Uterus (tissue), 4 donors: ENCODE data around the gene SEC14L3. TPM values are rescaled to one million over a fixed set of nuclear protein-coding genes. Genes with fewer than 3 reads are reported as not detected.

Experiments used
- DNase-seq, 2 donors: peaks; one replicate each; pipeline ENCODE4 v3.0.0-alpha.2; 2019 to 2020
- H3K27ac ChIP-seq, 2 donors: fragments of 200-600 bp; sonication (generic); 1 replicate in 1 of 2; 2 replicates in 1 of 2; pipeline ENCODE4 v1.5.1; 2016 to 2018
- H3K27me3 ChIP-seq, 2 donors: fragments of 200-600 bp; sonication (generic); one replicate each; pipeline ENCODE4 v1.5.1; 2018 to 2019; ENCODE audit warnings: control low read depth in 1 of 2
- H3K36me3 ChIP-seq, 2 donors: fragments of 200-600 bp; sonication (generic); one replicate each; pipeline ENCODE4 v1.5.1; 2019; ENCODE audit warnings: control low read depth in 1 of 2
- H3K4me1 ChIP-seq, 2 donors: fragments of 200-600 bp; sonication (generic); one replicate each; pipeline ENCODE4 v1.5.1; 2018 to 2019; ENCODE audit warnings: control low read depth in 1 of 2
- H3K4me3 ChIP-seq, 2 donors: fragments of 200-600 bp; sonication (generic); 1 replicate in 1 of 2; 2 replicates in 1 of 2; pipeline ENCODE4 v1.5.1; 2018 to 2019; ENCODE audit warnings: mild to moderate bottlenecking in 1 of 2
- H3K9me3 ChIP-seq, 2 donors: fragments of 200-600 bp; sonication (generic); one replicate each; pipeline ENCODE4 v1.5.1; 2019; ENCODE audit warnings: control low read depth in 1 of 2
- CTCF ChIP-seq, 4 experiments: fragments of 200-600 bp in 2 of 4; fragments of 450-650 bp in 2 of 4; sonication (generic) in 2 of 4; IDR thresholded peaks; one replicate each; pipeline ENCODE4 v1.5.1; 2016 to 2019; ENCODE audit warnings: antibody characterized with exemption in 4 of 4, mild to moderate bottlenecking in 2 of 4, moderate library complexity in 1 of 4
- POLR2A ChIP-seq, 2 donors: fragments of 450-650 bp; IDR thresholded peaks; one replicate each; pipeline ENCODE4 v1.6.1; 2016; ENCODE audit warnings: antibody characterized with exemption in 2 of 2, mild to moderate bottlenecking in 1 of 2, moderate library complexity in 1 of 2
- intact Hi-C: fragments of 100-400 bp; cut with DNase I; formaldehyde crosslinking; loops from one replicate; pipeline ENCODE4 v1.15.1; 2023; ENCODE audit warnings: low total_unique reads
- total RNA-seq, 4 donors: library from RNA; depleted of rRNA in 3 of 4; stranded (reverse); fragments of >200 nt in 3 of 4; gene quantifications; one replicate each; pipeline versions ENCODE4 v1.1.0 to v1.2.4, GENCODE V29; 2014 to 2023
- donor health status: DM: yes; HTN: yes; CAD: no.

The SEC14L3 gene
- total RNA-seq, 4 donors from 2014 or later: not detected

GRCh38 chr22:30513462-30513861 lies 41.6 kb upstream of the SEC14L3 start:
- intact Hi-C loops: no loop called here
- no peaks in the 10 kb centered on the region for H3K9me3 ChIP-seq
- DNase-seq: no peak

GRCh38 chr22:30511911-30512310 lies 40.1 kb upstream of the SEC14L3 start:
- intact Hi-C loops: no loop called here
- no peak for TF ChIP-seq CTCF (IDR thresholded peaks at IDR 0.05)
- TF ChIP-seq POLR2A (IDR thresholded peaks at IDR 0.05): no peak
- no peak overlapping the region for H3K4me3 ChIP-seq
- H3K9me3 ChIP-seq: no peaks in the 10 kb centered on the region
- H3K27me3 ChIP-seq: no peaks in the 10 kb centered on the region
- H3K36me3 ChIP-seq: no peaks in the 10 kb centered on the region
- H3K4me1 ChIP-seq: no peaks in the 10 kb centered on the region
- no peak overlapping the region for H3K27ac ChIP-seq
- DNase-seq: no peak

More at GRCh38 chr22:30513462-30513861, 41.6 kb upstream of the SEC14L3 start:
- TF ChIP-seq CTCF (IDR thresholded peaks at IDR 0.05) (no peak), POLR2A (IDR thresholded peaks at IDR 0.05) (no peak)
- H3K4me1 ChIP-seq: no peaks in the 10 kb centered on the region
- H3K27ac ChIP-seq: no peak overlapping the region
- H3K36me3 ChIP-seq: no peaks in the 10 kb centered on the region
- no peaks in the 10 kb centered on the region for H3K27me3 ChIP-seq
- no peak overlapping the region for H3K4me3 ChIP-seq

GRCh38 chr22:30511109-30511508 lies 39.3 kb upstream of the SEC14L3 start:
- H3K27me3 ChIP-seq: no peaks in the 10 kb centered on the region
- no peaks in the 10 kb centered on the region for H3K9me3 ChIP-seq
- no peaks in the 10 kb centered on the region for H3K4me1 ChIP-seq
- no peak for DNase-seq
- no peak for TF ChIP-seq POLR2A (IDR thresholded peaks at IDR 0.05)
- no peak for TF ChIP-seq CTCF (IDR thresholded peaks at IDR 0.05)
- H3K27ac ChIP-seq: no peak overlapping the region
- intact Hi-C loops: no loop called here
- H3K36me3 ChIP-seq: no peaks in the 10 kb centered on the region
- no peak overlapping the region for H3K4me3 ChIP-seq

- no peaks in the 10 kb centered on the region for H3K9me3 ChIP-seq
- no peak for TF ChIP-seq CTCF (IDR thresholded peaks at IDR 0.05)
- no peak for TF ChIP-seq POLR2A (IDR thresholded peaks at IDR 0.05)
- H3K4me3 ChIP-seq: no peak overlapping the region
- no peak for DNase-seq
- H3K36me3 ChIP-seq: no peaks in the 10 kb centered on the region
- no peaks in the 10 kb centered on the region for H3K4me1 ChIP-seq
- intact Hi-C loops: no loop called here
- no peaks in the 10 kb centered on the region for H3K27me3 ChIP-seq
- H3K27ac ChIP-seq: no peak overlapping the region
Observed at GRCh38 chr22:30508216-30508615, 36.4 kb upstream of the SEC14L3 start.

- H3K27me3 ChIP-seq: no peaks in the 10 kb centered on the region
- DNase-seq: no peak
- H3K4me1 ChIP-seq: no peaks in the 10 kb centered on the region
- intact Hi-C loops: no loop called here
- no peaks in the 10 kb centered on the region for H3K9me3 ChIP-seq
- no peaks in the 10 kb centered on the region for H3K36me3 ChIP-seq
- TF ChIP-seq POLR2A (IDR thresholded peaks at IDR 0.05): no peak
- TF ChIP-seq CTCF (IDR thresholded peaks at IDR 0.05): no peak
- H3K27ac ChIP-seq: no peak overlapping the region
- no peak overlapping the region for H3K4me3 ChIP-seq
Observed at GRCh38 chr22:30507670-30508069, 35.9 kb upstream of the SEC14L3 start.
